NCI-H2029 treated with DMSO at 0.1 percent for 48 hours (cell line): ENCODE results near the gene DBNDD1.
"Not testable (repeated sequence)": the region's sequence is repeated elsewhere in the genome, so short reads cannot be mapped to it uniquely, and the experiment has no call there.

Experiments used
- DNase-seq: peaks from one replicate; lab custom pipeline; 2025; lab: John Stamatoyannopoulos, UW

DBNDD1 gene

DNA sequence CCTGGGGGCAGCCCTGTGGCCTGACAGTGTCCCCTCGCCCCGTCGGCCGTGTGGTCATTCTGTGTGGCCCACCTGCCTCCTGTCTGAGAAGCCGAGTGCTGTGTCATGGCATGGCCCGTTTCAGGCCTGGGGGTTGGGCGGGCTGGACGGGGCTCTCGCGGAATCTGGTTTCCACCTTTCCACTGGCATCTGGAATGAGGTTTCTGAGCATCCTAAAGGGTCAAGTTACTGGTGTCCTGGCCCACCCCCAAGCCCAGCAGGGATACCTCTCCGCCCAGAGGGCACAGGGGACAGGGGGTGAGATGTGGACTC lies 7.8 kb downstream of the DBNDD1 start:
- DNase-seq, result no peak

DNA sequence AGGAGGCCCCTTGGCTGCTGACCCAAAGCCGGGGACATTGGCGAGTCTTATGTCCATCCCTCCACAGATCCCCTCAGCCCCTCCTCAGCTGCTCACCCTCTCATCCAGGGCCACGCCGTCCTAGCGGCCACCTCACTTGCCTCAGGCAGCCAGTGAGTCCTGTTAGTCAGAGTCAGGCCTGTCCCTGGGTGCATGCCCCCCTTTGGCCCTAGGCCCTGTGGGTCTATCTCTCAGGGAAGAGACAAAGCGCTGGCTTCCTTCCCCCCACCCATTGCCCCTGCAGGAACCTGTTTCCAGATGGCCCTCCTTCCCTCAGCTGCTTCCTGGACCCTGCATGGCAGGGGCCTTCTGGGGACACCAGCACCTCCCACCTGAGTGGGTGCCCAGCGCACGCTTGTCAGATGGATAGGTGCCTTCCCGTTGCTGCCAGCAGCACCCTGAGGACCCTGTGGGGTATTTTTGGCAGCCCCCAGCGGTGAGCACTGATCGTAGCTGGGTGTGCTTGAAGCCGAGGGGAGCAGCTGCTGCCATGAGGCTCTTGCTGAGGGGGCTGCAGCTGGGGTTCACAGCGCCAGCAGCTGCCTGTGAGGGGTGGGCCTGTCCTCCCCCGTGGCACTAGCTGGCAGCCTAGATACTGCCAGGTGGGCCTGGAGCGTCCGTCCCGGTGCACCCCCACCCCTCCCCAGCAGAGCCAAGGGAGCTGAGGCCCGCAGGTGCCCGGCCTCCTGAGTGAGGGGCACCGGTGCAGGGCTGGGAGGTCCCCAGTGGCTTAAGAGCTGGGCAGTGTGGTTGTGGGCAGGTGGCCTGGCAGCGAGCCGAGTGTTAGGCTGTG lies 8.4 kb downstream of the DBNDD1 start:
- DNase-seq, result no peak

DNA sequence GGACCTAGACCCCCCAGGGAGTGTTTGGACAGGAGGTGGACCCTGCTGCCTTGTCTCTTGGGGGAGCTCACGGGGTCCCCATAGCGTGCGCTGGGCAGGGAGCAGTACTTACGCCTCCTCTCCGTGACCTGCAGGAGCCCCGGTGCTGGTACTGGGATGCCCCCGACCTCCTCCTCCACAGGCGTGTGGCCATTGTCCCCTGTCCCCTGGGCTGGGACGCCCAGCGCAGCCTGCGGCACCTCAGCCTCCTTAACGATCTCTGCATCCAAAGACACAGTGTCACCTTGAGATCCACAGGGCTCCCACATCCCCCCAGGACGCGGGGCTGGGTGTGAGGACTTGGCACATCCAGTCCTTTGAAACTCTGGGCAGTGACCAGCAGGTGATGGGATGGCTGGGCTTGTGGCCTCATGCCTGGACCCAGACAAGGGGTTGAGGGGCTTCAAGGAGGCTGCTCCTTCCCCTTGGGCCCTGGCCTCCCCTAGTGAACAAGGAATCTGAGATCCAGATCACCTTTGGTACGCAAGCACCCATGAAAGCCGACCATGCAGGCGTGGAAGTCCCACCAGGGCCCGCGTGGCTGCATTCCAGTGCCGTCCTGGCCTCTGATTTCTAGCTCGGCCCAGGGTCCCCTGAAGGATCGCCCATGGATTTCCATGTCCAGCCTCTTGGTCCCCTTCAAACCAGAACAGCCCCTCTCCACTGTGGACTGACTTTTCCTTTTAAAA lies 9.9 kb downstream of the DBNDD1 start:
- DNase-seq, result no peak

DNA sequence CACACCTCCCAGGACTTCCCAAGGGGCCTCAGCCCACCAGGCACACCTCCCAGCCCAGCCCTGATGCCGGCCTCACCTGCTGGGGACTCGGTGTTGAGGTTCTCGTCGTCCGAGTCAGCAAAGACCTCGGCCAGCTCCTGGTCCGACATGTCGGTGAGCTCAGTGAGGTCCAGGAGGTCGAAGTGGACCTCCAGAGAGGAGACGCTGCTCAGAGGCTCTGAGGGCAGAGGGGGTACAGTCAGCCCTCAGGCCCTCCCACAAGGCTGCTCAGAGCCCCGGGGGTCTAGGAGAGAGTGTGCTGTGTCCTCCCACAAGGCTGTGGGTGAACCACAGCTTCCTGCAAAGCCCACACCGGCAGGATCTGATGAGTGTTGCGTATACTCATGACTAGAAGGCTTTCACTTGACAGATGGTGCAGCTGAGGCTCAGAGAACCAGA lies 10.5 kb downstream of the DBNDD1 start:
- no peak for DNase-seq

DNA sequence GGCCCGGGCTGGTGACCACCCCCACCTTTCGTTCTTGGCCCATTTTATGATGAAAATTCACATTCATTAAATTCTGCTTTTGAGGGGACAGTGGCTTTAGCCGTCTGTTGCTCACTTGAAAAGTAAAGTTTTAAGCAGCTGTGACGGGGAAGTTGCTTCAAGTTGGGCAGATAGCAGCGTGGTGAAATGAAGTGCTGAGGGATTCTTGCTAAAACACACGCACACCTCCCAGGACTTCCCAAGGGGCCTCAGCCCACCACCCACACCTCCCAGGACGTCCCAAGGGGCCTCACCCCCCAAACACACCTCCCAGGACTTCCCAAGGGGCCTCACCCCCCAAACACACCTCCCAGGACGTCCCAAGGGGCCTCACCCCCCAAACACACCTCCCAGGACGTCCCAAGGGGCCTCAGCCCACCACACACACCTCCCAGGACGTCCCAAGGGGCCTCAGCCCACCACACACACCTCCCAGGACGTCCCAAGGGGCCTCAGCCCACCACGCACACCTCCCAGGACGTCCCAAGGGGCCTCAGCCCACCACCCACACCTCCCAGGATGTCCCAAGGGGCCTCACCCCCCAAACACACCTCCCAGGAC lies 11.5 kb downstream of the DBNDD1 start:
- not testable (repeated sequence) for DNase-seq

DNA sequence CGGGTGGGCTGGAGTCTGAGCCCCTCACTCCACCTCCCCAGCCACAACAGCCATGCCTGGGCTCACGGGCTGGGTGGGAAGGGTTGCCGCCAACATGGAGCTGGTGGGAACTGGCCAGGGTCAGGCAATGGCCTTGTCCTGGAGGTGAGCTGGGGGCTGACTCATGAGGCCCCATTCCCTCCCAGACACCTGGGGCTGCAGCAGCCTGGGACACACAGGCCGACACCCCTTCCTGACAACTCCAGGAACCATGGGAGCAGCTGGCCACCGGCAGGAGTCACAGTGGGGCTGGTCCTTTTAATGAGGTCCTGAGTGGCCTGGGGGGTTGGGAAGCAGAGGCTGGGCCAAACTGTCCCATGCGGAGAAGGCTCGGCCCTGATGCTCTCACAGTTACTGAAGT lies 12.2 kb downstream of the DBNDD1 start:
- DNase-seq, result no peak

DNA sequence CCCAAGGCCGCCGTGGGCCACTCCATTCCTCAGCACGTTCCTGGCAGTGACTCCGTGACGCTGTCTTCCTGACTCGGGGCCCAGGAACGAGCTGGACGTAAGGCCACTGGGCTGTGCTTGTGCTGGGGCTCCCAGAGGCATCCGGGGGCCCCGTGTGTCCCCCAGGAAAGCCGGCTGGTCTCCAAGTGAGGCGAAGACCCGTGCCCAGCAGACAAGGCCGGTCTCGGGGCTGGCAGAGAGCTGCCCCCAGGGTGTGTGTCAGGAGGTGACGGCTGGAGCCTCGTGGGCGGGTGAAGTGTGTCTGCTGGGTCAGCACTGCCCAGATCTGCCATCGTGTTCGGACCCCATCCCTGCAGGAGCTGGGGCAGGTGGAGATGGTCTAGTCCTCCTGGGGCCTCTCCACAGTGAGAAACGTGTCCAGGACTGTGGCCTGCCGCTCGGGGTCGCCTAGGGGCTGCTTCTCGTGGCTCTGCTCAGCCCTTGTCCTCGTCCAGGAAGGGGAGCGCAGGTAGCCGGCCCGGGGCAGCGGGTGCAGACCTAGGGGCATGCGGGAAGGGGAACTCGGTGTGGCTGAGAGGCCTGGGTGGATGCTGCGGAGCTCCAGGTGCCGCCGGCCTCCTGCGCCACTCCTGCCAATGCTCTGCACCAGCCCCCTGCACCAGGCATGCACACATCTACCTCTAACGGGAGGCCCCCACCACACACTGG lies 13.1 kb downstream of the DBNDD1 start:
- no peak for DNase-seq

DNA sequence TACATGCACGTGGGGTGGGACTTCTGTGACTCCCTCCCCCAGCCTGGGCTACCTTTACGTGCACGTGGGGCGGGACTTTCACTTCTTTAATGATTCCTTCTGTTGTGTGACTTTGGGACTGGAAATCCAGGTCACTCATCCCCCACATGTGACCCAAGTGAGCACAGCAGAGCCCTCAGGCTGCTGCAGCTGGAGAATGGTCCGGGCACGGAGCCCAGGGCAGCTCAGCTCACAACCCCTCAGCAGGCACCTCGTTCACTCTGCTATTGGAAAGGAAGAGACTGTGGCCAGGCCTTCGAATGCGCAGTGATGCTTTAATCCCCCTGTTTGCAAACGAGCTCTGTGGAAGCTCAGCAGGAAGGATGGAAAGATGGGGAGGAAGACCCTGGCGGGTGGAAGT lies 14.7 kb downstream of the DBNDD1 start:
- no peak for DNase-seq

DNA sequence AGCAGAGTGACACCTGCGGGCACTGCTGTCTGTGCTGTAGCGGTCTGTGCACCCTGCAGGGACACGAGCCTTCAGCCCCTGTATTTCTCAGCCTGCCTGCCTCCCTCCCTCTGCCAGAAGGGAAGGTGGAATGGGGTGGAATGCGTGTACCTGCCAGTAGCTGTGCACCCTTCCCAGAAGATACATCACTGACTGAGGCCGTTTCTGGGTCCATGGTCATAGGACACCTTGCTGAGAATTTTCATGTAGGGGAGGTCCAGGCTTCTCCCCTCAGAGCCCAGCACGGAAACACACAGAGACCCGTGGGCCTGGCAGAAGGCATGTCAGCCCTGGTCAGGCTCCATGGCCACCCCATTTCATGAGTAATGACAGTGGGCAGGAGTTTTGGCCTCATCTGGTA lies 16.5 kb downstream of the DBNDD1 start:
- DNase-seq, result no peak

DNA sequence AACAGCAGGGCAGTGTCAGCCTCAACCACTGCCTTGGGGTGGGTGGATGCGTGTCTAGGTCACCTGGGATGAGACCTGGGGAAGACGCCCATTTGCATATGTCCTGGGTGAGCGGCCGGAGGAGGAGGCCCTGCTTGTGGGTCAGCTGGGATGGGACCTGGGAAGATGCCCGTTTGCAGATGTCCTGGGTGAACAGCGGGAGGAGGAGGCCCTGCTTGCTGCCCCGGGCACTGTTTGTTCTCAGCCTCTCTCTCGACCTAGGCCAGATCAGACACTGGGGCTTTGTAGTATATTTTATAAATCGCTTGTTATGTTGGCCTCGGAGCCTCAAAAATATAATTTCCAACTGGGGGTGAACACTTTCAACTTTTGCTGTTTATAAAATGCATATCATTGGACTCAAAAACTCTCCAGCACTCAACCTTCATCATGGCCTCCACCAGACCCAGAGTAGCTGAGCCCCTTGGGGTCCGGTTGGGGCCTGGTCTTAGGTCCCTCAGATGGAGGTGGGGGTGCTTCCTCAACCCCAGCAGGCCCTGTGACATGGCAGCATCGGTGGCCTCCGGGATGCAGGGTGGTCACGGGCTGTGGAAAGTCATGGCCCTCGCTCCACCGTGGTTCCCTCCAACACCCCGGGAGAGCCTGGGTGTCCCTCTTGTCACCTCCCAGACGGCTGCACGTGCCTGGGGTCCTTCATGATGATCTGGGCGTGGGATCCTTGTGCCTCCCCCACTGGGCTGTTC lies 17.3 kb downstream of the DBNDD1 start:
- no peak for DNase-seq

DNA sequence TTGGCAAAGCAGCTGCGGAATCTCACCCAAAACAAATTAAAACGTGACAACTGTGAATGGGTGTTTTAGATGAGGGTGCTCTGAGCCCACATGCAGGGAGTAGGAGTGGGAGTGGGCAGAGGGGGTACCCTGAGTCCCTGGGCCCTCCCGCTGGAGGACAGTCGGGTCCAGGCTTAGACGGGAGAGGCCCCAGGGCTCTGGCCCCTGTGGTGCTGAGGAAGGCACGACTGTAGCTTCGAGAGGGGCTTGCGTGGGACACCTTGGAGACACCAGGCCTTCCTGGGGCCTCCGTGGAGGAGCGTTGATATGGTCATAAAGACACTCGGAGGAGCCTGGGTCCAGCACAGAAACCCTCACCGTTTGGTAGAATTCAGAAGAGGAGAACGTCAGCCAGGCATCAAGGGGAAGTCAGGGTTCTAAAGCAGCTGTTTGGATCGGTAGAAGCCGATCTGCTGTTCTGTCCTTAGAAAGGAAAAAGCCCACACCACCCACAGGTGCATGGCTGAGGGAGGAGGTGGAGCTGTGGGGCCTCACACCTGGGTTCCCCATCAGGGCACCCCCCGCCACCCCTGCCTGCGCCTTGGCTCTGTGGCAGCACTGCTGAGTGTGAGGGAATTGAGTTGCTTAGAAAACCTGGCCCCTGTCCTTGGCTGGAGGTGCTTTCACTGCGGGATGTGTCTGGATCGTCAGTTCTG lies 18.4 kb downstream of the DBNDD1 start:
- DNase-seq, result no peak

DNA sequence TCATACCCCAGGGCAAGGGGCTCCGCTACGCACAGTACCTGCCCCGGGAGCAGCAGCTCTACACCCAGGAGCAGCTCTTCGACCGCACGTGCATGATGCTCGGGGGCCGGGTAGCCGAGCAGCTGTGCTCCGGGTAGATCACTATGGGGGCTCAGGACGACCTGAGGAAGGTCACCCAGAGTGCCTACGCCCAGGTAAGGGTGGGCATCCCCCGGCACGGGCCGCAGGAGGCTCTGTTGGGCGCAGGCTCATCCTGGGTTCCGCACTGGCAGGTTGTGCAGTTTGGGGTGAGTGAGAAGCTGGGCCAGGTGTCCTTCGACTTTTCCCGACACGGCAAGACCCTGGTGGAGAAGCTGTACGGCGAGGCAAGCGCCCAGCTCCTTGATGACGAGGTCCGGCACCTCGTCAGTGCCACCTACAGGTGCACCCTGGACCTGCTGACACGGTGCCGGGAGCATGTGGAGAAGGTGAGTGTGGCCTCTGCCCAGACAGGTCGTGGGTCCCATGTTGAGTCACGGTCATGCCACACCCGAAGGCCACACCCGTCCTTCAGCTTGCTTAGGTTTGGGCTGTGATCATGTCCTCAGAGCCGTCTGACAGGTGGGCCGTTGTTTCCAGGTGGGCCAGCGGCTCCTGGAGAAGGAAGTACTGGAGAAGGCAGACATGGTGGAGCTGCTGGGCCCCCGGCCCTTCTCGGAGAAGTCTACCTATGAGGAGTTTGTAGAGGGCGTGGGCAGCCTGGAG lies 19.3 kb downstream of the DBNDD1 start:
- no peak for DNase-seq

DNA sequence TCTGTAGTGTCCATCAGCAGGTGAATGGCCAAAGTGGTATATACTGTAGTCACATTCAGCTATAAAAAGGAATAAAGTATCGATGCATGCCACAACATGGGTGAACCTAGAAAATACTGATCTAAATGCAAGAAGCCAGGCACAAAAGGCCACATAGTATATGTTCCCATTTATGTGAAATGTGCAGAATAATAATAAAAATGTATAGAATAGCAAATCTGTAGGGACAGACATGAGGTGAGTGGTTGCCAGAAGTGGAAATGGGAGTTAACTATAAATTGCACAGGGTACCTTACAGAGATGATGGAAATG lies 23.1 kb downstream of the DBNDD1 start:
- no peak for DNase-seq

DNA sequence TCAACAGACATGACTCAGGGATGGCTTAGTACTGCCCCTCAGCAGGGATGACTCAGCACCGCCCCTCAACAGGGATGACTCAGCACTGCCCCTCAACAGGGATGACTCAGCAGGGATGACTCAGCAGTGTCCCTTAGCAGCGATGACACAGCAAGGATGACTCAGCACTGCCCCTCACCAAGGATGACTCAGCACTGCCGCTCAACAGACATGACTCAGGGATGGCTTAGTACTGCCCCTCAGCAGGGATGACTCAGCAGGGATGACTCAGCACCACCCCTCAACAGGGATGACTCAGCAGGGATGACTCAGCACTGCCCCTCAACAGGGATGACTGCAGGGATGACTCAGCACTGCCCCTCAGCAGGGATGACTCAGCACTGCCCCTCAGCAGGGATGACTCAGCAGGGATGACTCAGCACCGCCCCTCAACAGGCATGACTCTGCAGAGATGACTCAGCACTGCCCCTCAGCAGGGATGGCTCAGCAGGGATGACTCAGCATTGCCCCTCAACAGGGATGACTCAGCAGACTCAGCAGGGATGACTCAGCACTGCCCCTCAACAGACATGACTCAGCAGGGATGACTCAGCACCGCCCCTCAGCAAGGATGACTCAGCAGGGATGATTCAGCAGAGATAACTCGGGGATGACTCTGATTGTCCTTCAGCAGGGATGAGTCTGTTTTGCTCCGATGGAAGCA lies 23.6 kb downstream of the DBNDD1 start:
- not testable (repeated sequence) for DNase-seq

DNA sequence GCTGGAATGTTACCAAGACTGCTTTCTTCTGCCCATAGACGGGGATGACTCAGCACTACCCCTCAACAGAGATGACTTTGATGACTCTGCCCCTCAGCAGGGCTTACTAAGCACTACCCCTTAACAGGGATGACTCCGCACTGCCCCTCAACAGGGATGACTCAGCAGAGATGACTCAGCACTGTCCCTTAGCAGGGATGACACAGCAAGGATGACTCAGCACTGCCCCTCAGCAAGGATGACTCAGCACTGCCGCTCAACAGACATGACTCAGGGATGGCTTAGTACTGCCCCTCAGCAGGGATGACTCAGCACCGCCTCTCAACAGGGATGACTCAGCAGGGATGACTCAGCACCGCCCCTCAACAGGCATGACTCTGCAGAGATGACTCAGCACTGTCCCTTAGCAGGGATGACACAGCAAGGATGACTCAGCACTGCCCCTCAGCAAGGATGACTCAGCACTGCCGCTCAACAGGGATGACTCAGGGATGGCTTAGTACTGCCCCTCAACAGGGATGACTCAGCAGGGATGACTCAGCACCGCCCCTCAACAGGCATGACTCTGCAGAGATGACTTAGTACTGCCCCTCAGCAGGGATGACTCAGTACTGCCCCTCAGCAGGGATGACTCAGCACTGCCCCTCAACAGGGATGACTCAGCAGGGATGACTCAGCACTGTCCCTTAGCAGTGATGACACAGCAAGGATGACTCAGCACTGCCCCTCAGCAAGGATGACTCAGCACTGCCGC lies 24.4 kb downstream of the DBNDD1 start:
- not testable (repeated sequence) for DNase-seq

DNA sequence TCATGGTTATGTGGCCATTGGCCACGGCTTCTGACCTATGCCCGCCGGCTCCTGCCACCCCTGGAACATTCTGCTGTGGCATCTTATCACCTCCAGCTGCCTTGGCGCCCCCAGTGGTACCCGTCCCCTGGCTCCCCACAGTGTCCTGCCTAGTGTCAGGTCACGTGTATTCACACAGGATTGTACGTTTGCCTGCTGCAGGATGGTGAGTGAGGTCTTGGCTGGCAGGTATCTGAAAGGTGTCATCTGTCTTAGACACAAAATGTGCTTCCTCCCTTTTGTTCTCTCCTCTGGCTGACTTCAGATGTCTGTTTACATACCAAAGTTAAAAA lies 24.9 kb downstream of the DBNDD1 start:
- no peak for DNase-seq

DNA sequence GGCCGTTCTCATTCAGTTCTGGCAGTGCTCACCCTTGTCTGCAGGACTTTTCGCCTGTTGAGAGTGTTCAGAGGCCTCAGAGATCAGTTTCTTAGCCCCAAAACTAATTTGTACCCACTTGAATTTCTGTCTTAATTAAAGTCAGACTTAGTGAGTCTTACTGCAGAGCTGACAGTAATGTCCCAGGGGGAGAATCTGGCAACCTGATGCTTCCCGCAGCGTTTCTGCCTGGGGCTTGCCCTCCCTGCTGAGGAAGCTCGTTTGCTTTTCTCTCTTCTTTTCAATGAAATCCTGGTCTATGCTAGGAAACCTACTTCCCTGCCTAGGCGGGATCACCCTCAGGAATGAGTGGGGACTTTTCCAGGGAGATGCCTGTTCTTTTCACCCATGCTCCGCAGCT lies 25.3 kb downstream of the DBNDD1 start:
- no peak for DNase-seq

DNA sequence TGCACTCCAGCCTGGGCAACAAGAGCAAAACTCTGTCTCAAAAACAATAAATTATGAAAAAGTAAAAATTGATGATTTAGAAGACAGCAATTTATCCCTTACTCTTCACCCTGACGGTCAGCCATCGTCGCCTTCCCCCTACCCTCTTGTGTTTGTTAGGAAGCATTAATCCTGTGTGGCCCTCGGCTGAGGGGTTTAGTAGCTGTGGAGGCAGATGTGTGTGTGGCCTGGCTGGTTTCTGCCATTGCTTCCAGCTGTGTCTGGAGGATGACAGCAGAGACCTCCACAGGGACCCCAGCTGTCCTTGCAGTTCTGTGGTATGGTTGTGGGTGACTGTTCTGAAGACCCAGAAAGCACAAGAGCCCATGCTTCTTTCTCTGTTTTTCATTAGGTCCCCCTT lies 25.9 kb downstream of the DBNDD1 start:
- no peak for DNase-seq

DNA sequence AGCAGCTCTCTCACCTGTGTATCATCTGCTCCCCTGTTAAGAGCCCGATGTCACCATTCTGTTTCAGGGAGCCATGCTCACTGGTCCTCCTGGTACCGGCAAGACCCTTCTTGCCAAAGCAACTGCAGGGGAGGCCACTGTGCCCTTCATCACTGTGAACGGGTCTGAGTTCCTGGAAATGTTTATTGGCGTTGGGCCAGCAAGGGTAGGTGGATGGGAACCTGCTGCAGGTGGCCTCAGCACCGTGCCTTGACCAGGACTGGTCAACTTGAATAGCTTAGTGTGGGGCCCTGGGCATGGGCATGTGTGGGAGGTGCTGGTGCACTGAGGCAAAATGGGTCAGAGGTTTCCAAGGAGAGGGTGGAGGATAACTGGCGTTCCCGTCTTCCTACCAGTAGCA lies 28.5 kb downstream of the DBNDD1 start:
- no peak for DNase-seq

DNA sequence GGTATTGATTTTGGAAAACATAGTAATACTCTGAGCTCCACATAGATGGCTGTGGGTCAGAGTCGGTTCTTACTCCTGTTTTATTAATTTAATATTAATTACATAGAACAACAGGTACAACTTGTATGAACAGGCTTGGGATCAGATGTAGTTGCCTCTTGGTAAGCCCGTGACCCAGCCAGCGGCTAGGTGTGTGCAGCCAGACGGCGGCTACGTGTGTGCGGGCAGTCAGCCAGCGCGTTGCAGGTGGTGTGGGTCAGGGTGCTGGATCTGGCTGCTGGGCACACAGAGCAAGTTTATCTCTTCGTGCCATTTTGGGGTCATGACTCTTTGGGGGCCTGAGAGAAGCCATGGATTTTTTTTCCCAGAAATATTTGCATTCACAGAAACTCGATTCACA lies 30.3 kb downstream of the DBNDD1 start:
- DNase-seq, result no peak
